Breast epithelium (tissue), 4 donors: ENCODE measurements around the gene ROR2. TPM values are rescaled to one million over a fixed set of nuclear protein-coding genes. Genes with fewer than 3 reads are reported as not detected.

Source experiments
- DNase-seq, 2 donors: peaks; one replicate each; pipeline ENCODE4 v3.0.0-alpha.2; 2019; ENCODE audit warnings: low spot score in 2 of 2
- H3K27ac ChIP-seq, 2 donors: fragments of 200-600 bp; sonication (generic) in 1 of 2; one replicate each; pipeline ENCODE4 v1.5.1; 2016 to 2019; ENCODE audit warnings: mild to moderate bottlenecking in 1 of 2
- H3K27me3 ChIP-seq, 2 donors: fragments of 200-600 bp; sonication (generic) in 1 of 2; one replicate each; pipeline versions ENCODE4 v1.5.1 to v1.6.0; 2017 to 2019; ENCODE audit warnings: control low read depth in 1 of 2, mild to moderate bottlenecking in 1 of 2
- H3K36me3 ChIP-seq: fragments of 200-600 bp; one replicate; pipeline ENCODE4 v1.5.1; 2019
- H3K4me1 ChIP-seq, 2 donors: fragments of 200-600 bp; sonication (generic); one replicate each; pipeline ENCODE4 v1.5.1; 2016 to 2019; ENCODE audit warnings: control low read depth in 1 of 2
- H3K4me3 ChIP-seq, 3 donors: fragments of 200-600 bp; sonication (generic); 1 replicate in 2 of 3; 2 replicates in 1 of 3; pipeline ENCODE4 v1.5.1; 2016 to 2019; ENCODE audit warnings: mild to moderate bottlenecking in 3 of 3, moderate library complexity in 2 of 3
- H3K9me3 ChIP-seq, 2 donors: fragments of 200-600 bp; sonication (generic) in 1 of 2; one replicate each; pipeline ENCODE4 v1.5.1; 2016 to 2019; ENCODE audit warnings: control low read depth in 1 of 2
- POLR2A ChIP-seq: fragments of 450-650 bp; IDR thresholded peaks from one replicate; pipeline ENCODE4 v1.6.1; 2016; ENCODE audit warnings: antibody characterized with exemption, mild to moderate bottlenecking, moderate library complexity
- POLR2AphosphoS5 ChIP-seq, 3 donors: sonication (generic); formaldehyde crosslinking; IDR thresholded peaks; one replicate each; pipeline ENCODE4 v1.6.1; 2017; ENCODE audit warnings: antibody characterized with exemption in 3 of 3
- intact Hi-C: fragments of 100-400 bp; cut with DNase I; formaldehyde crosslinking; loops from one replicate; pipeline ENCODE4 v1.15.1; 2023; ENCODE audit warnings: low total_unique reads
- total RNA-seq, 3 donors: library from RNA; depleted of rRNA; stranded (reverse); fragments of >200 nt; gene quantifications; one replicate each; pipeline ENCODE4 v1.1.0, GENCODE V29; 2016
- TF ChIP-seq, protein P1 (sequence below), 3 donors: fragments of 450-650 bp; IDR thresholded peaks; one replicate each; pipeline ENCODE4 v1.5.1; 2016 to 2017; ENCODE audit warnings: antibody characterized with exemption in 3 of 3, mild to moderate bottlenecking in 3 of 3, moderate library complexity in 3 of 3

The ROR2 gene
- total RNA-seq, 3 donors from 2014 or later, result 2.1 to 25.6 (median 10.2) TPM

DNA sequence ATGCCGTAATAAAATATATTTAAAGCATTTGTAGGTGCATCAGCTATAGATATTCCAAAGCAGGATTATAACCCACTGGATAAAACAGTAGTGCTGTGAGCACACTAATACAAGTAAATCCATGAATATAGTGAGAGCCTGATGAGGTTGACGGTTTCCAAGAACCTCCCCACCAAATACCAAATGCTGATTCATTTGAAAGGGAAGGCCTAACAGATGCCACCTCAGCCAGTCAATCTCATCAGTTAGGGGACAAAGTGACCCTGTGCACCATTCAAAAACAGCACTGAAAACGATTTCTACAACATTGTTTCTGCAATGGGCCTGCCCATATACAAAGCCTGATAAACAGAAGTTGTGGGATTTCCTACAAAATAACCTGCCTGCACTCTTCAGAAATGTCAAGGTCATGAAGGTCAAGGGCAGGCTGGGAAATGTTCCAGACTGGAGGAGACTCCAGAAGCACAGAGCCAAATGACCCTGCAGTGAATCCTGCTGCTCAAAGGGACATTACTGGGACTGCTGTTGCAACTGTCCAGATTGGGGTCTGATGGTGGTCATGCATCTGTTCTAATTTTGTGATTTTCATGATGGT, 69.6 kb downstream of the ROR2 start:
- H3K27ac ChIP-seq, result peak overlapping the region in 1 of 2 donors; percentile 13
- H3K4me3 ChIP-seq, result no peak overlapping the region
- no peaks in the 10 kb centered on the region for H3K27me3 ChIP-seq
- no peaks in the 10 kb centered on the region for H3K9me3 ChIP-seq
- intact Hi-C loops, result no loop called here
- H3K4me1 ChIP-seq, result no peaks in the 10 kb centered on the region
- no peak for TF ChIP-seq POLR2AphosphoS5 (IDR thresholded peaks at IDR 0.05)
- TF ChIP-seq, protein P1, sequence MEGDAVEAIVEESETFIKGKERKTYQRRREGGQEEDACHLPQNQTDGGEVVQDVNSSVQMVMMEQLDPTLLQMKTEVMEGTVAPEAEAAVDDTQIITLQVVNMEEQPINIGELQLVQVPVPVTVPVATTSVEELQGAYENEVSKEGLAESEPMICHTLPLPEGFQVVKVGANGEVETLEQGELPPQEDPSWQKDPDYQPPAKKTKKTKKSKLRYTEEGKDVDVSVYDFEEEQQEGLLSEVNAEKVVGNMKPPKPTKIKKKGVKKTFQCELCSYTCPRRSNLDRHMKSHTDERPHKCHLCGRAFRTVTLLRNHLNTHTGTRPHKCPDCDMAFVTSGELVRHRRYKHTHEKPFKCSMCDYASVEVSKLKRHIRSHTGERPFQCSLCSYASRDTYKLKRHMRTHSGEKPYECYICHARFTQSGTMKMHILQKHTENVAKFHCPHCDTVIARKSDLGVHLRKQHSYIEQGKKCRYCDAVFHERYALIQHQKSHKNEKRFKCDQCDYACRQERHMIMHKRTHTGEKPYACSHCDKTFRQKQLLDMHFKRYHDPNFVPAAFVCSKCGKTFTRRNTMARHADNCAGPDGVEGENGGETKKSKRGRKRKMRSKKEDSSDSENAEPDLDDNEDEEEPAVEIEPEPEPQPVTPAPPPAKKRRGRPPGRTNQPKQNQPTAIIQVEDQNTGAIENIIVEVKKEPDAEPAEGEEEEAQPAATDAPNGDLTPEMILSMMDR (IDR thresholded peaks at IDR 0.05), result no peak
- no peak for TF ChIP-seq POLR2A
- H3K36me3 ChIP-seq, result no peaks in the 10 kb centered on the region
- DNase-seq, result no peak

DNA sequence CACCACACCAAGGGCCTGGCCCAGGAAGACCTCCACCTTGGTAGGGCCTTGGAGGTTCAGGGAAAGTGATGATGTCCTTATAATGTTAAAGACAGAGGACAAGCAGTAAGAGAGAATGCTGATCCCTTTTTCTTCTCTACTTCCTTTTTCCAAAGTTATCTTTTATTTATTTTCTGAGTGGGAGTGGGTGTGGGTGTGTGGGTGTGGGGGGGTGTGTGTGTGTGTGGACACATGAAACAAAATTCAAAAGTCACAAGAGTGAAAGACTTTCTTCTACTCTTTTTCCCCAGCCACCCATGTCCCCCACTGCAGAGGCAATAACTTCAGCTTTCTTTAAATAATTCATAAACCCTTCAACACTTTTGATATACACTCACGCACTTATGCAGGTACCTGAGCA, 70.8 kb downstream of the ROR2 start:
- Histone ChIP-seq H3K36me3 (no peaks in the 10 kb centered on the region), H3K27me3 (no peaks in the 10 kb centered on the region), H3K4me3 (no peak overlapping the region), H3K27ac (no peak overlapping the region), H3K9me3 (no peaks in the 10 kb centered on the region), H3K4me1 (no peaks in the 10 kb centered on the region)
- intact Hi-C loops, result no loop called here
- TF ChIP-seq, protein P1 (IDR thresholded peaks at IDR 0.05), result no peak
- no peak for TF ChIP-seq POLR2AphosphoS5 (IDR thresholded peaks at IDR 0.05)
- no peak for TF ChIP-seq POLR2A
- no peak for DNase-seq

DNA sequence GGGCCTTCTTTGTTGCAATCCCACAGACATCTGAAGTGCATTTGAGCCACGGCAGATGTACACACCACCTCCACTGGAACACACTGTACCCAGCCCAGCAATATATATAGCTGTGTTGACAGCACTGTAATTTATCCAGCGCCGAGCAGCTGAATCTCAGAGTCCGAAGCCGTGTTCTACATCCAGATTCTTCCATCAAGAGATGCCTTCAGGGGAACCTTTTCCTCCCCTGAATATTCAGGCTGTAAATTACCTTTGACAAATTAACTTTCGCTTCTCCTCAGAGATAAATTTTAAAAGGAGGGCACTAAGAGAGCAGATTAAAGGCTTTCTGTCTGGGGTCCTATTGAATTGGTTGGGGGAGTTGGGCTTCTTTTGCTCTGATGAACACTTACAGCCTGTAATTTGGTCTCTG, 76.4 kb downstream of the ROR2 start:
- Histone ChIP-seq H3K36me3 (no peaks in the 10 kb centered on the region), H3K27ac (peak overlapping the region in 1 of 2 donors; percentile 40), H3K27me3 (no peaks in the 10 kb centered on the region), H3K4me1 (no peaks in the 10 kb centered on the region), H3K9me3 (no peaks in the 10 kb centered on the region), H3K4me3 (no peak overlapping the region)
- intact Hi-C loops, result no loop called here
- no peak for TF ChIP-seq POLR2A
- peak in 1 of 3 donors; percentile 48 for TF ChIP-seq POLR2AphosphoS5 (IDR thresholded peaks at IDR 0.05)
- TF ChIP-seq, protein P1 (IDR thresholded peaks at IDR 0.05), result no peak
- DNase-seq, result no peak

DNA sequence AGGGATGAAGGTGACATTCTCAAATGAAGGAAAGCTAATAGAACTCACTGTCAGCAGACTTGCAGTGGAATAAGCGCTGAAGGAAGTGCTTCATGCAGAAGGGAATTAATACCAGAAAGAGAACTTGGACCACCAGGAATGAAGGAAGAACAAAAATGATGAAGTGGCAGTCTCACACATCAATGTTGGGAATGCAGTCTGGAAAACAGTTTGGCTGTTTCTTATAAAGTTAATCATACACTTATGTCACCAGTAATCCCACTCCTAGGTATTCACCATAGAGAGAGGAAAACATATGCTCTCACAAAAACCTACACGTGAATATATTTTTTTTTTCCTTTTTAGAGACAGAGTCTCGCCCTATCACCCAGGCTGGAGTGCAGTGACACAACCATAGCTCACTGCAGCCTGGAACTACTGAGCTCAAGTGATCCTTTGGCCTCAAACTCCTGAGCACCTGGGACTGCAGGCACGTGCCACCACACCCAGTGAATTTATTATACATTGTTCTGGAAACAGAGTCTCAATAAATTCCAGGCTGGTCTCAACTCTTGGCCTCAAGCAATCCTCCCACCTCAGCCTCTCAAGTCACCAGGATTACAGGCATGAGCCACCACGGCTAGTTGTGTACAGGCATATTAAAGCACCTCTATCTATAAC, 81.2 kb downstream of the ROR2 start:
- TF ChIP-seq POLR2A, result no peak
- TF ChIP-seq POLR2AphosphoS5 (IDR thresholded peaks at IDR 0.05), result no peak
- TF ChIP-seq, protein P1 (IDR thresholded peaks at IDR 0.05), result no peak
- Histone ChIP-seq H3K36me3 (no peaks in the 10 kb centered on the region), H3K27ac (no peak overlapping the region), H3K4me1 (no peaks in the 10 kb centered on the region), H3K9me3 (no peaks in the 10 kb centered on the region), H3K27me3 (no peaks in the 10 kb centered on the region), H3K4me3 (no peak overlapping the region)
- no peak for DNase-seq
- intact Hi-C loops, result no loop called here

GRCh38 chr9:91867740-91868139, 82.3 kb downstream of the ROR2 start:
- DNase-seq, result no peak
- no peaks in the 10 kb centered on the region for H3K4me1 ChIP-seq
- H3K4me3 ChIP-seq, result no peak overlapping the region
- peak overlapping the region in 1 of 2 donors; percentile 7 for H3K27ac ChIP-seq
- no peaks in the 10 kb centered on the region for H3K27me3 ChIP-seq
- H3K36me3 ChIP-seq, result no peaks in the 10 kb centered on the region
- TF ChIP-seq, protein P1 (IDR thresholded peaks at IDR 0.05), result no peak
- TF ChIP-seq POLR2A (no peak), POLR2AphosphoS5 (IDR thresholded peaks at IDR 0.05) (no peak)
- intact Hi-C loops, result no loop called here
- H3K9me3 ChIP-seq, result no peaks in the 10 kb centered on the region
